Measurements from ENCODE around the gene RTN4.
A peak's percentile ranks its signal among the peaks of the same experiment; 100 is the strongest.
"Not testable (repeated sequence)": the region's sequence is repeated elsewhere in the genome, so short reads cannot be mapped to it uniquely, and the experiment has no call there.

The RTN4 gene

GRCh38 chr2:55063713-55064323 lies 13.6 kb upstream of the RTN4 start:
- peak; percentile 43 for DNase-seq

- DNase-seq, result no peak
Observed at GRCh38 chr2:55063226-55063625, 13.0 kb upstream of the RTN4 start.

- no peak for DNase-seq
Observed at GRCh38 chr2:55062754-55063153, 12.5 kb upstream of the RTN4 start.

GRCh38 chr2:55061523-55062344 lies 11.5 kb upstream of the RTN4 start:
- no peak for DNase-seq

- no peak for DNase-seq
Observed at GRCh38 chr2:55059793-55060192, 9.5 kb upstream of the RTN4 start.

GRCh38 chr2:55057474-55057873 lies 7.2 kb upstream of the RTN4 start:
- no peak for DNase-seq

- DNase-seq, result no peak
Observed at GRCh38 chr2:55056024-55056521, 5.8 kb upstream of the RTN4 start.

GRCh38 chr2:55054106-55054875 lies 4.0 kb upstream of the RTN4 start:
- no peak for DNase-seq

- DNase-seq, result not testable (repeated sequence)
Observed at GRCh38 chr2:55053225-55053624, 3.0 kb upstream of the RTN4 start.

GRCh38 chr2:55052129-55053061 lies 2.1 kb upstream of the RTN4 start:
- DNase-seq, result peak; percentile 70

GRCh38 chr2:55051026-55051866 lies 995 bp upstream of the RTN4 start:
- peak; percentile 65 for DNase-seq

- DNase-seq, result no peak
Observed at GRCh38 chr2:55049821-55050099, 491 bp downstream of the RTN4 start.

- DNase-seq, result peak; percentile 92
Observed at GRCh38 chr2:55049043-55049820, 1.0 kb downstream of the RTN4 start.

- peak; percentile 81 for DNase-seq
Observed at GRCh38 chr2:55048508-55049042, 1.7 kb downstream of the RTN4 start.

GRCh38 chr2:55047677-55048299 lies 2.5 kb downstream of the RTN4 start:
- peak; percentile 72 for DNase-seq

GRCh38 chr2:55045780-55046179 lies 4.5 kb downstream of the RTN4 start:
- no peak for DNase-seq

GRCh38 chr2:55043841-55044240 lies 6.4 kb downstream of the RTN4 start:
- DNase-seq, result no peak

- DNase-seq, result peak; percentile 63
Observed at GRCh38 chr2:55038428-55038827, 11.8 kb downstream of the RTN4 start.

GRCh38 chr2:55035716-55036115 lies 14.5 kb downstream of the RTN4 start:
- no peak for DNase-seq

GRCh38 chr2:55033921-55034320 lies 16.3 kb downstream of the RTN4 start:
- DNase-seq, result no peak
